AG09309 (cell line): ENCODE measurements around the gene SLC9A4.
A peak's percentile ranks its signal among the peaks of the same experiment; 100 is the strongest.

Source experiments
- DNase-seq: peaks from one replicate; pipeline ENCODE4 v3.0.0-alpha.2; 2010; ENCODE audit warnings: low read depth
- H3K4me3 ChIP-seq: 2 replicates; pipeline ENCODE4 v1.5.1; 2011; ENCODE audit warnings: mild to moderate bottlenecking, low read depth, low read length, moderate library complexity; ENCODE audit not compliant: control insufficient read depth
- CTCF ChIP-seq: IDR thresholded peaks from 2 replicates; pipeline ENCODE4 v1.5.1; 2011; ENCODE audit warnings: mild to moderate bottlenecking, low read depth, low read length, inconsistent platforms; ENCODE audit not compliant: insufficient read depth, control insufficient read depth; ENCODE audit errors: missing control alignments

SLC9A4 gene, protein sequence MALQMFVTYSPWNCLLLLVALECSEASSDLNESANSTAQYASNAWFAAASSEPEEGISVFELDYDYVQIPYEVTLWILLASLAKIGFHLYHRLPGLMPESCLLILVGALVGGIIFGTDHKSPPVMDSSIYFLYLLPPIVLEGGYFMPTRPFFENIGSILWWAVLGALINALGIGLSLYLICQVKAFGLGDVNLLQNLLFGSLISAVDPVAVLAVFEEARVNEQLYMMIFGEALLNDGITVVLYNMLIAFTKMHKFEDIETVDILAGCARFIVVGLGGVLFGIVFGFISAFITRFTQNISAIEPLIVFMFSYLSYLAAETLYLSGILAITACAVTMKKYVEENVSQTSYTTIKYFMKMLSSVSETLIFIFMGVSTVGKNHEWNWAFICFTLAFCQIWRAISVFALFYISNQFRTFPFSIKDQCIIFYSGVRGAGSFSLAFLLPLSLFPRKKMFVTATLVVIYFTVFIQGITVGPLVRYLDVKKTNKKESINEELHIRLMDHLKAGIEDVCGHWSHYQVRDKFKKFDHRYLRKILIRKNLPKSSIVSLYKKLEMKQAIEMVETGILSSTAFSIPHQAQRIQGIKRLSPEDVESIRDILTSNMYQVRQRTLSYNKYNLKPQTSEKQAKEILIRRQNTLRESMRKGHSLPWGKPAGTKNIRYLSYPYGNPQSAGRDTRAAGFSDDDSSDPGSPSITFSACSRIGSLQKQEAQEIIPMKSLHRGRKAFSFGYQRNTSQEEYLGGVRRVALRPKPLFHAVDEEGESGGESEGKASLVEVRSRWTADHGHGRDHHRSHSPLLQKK

GRCh38 chr2:102473020-102473419, at the start of gene SLC9A4:
Gene SLC9A4, plus strand, starts transcription at chr2:102473226. Its CDS starts 534 bp downstream, at chr2:102473760.
- TF ChIP-seq CTCF: peak; percentile 82
- no peak for DNase-seq
- H3K4me3 ChIP-seq: no peak within 1 kb of the TSS

GRCh38 chr2:102423368-102423767, 49.7 kb upstream of the SLC9A4 start:
- no peak for TF ChIP-seq CTCF
- no peak for DNase-seq
- H3K4me3 ChIP-seq: no peak overlapping the region

DNA sequence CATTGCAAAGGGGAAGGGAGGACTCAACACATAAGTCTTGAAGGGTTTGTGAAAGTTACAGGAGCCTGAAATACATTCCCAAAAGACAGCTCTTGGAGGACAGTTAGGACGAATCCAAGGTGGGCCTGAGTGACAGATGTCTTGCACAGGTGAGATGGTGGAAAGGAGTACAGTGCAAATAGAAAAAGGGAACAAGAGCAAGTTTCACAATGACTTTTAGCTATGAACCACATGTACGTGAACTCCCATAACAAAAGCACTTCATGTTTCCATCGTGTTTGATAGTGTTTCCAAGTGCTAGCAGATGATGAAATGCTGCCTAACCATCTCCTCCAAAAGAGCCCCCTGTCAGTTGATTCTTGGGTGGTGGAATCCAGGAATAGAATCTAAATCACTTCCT, 48.3 kb upstream of the SLC9A4 start:
- no peak for DNase-seq
- TF ChIP-seq CTCF: no peak
- H3K4me3 ChIP-seq: no peak overlapping the region

GRCh38 chr2:102425441-102426132, 47.4 kb upstream of the SLC9A4 start:
- no peak for DNase-seq
- H3K4me3 ChIP-seq: no peak overlapping the region
- no peak for TF ChIP-seq CTCF

GRCh38 chr2:102427249-102427648, 45.8 kb upstream of the SLC9A4 start:
- DNase-seq: no peak
- H3K4me3 ChIP-seq: no peak overlapping the region
- no peak for TF ChIP-seq CTCF

GRCh38 chr2:102428573-102428972, 44.5 kb upstream of the SLC9A4 start:
- no peak for TF ChIP-seq CTCF
- H3K4me3 ChIP-seq: no peak overlapping the region
- DNase-seq: no peak
